NCI-H1930 (cell line): ENCODE data around the gene CISD3.
"Not testable (repeated sequence)": the region's sequence is repeated elsewhere in the genome, so short reads cannot be mapped to it uniquely, and the experiment has no call there.

Experiments used
- DNase-seq, 2 experiments: peaks; one replicate each; lab custom pipeline; 2025; lab: John Stamatoyannopoulos, UW

CISD3 gene

DNA sequence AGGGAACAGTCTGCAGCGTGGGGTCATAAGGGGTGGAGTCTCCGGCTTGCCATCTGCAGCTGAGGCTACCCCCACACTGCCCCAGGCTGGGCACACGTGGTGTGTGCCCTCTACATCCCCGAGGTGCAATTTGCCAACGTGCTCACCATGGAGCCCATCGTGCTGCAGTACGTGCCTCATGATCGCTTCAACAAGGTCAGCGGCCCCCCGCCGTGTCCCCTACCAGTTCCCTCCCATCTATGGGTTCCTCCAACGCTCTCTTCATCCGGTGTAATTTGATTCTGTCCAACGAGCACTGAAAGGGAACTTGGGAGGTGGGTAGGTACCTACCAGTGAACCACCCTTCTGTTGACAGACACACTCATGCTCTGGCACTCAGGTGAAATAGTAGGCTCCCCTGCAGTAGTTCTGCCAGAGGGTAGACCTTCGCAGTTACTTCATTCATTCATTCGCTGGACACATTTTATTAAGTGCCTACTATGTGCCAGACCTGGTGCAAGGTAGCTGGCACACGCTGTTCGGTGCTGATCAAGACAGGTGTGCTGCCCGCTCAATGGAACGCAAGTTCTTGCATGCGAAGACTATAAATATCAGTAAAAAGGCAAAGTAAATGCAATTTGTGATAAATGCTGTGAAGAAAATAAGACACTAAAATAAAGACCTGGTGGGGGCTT is 22.3 kb upstream of the CISD3 start:
- no peak for DNase-seq

DNA sequence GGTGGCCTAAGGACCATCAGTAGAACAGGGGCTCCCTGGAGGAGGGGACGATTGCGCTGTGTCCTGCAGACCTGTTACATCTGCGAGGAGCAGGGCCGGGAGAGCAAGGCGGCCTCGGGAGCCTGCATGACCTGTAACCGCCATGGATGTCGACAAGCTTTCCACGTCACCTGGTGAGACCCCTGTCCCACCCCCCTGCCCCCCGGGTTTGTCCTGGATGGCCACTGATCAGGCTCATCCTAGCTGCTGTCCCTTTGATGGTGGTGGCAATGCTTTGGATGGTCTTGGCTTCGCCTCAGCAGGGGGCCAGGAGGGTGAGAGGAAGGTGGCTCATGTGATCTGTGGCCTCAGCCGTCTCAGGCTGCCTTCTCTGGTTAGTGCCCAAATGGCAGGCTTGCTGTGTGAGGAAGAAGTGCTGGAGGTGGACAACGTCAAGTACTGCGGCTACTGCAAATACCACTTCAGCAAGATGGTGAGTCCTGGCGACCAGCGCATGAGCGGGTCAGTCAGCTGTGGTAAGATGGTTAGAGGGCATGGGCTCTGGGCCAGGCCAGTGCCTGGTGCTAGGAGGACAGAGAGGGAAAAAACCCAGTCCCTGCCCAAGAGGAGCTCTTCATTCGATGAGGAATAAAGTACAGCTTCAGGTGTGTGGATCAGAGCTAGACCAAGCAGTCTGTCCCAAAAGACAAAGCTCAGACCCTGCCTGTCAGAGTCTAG is 20.9 kb upstream of the CISD3 start:
- no peak for DNase-seq

DNA sequence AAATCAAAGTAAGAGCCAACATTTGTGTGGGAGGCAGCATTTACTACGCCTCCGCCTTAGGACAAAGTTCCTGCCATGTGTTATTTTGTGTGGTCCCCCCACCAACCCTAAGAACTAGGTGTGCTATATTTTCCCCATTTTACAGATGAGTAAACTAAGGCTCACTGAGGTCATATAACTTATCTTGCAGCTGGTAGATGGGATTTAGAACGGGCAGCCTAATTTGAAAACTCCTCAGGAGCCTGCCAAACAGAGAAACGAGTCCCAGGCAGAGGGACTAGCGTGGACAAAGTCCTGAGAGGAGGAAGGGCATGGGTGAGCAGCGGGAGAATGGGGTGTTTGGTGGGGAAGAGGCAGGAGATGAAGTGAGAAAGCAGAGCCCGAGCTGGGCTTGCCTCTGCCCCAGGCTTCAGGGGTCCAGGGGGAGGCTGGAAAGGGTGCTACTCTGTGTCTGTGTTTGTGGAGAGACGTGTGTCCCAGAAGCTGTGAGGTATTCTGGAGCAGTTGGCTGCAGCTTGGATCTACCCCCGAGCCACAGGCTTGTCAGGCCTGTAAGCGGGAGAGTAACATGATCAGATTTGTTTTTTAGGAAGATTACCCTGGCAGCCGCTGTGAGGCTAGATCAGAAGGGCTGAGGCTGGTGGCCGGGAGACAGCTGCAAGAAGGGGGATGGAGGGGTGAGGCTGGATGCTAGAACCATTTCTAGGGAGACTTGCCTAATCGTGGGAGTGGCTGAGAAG is 20.1 kb upstream of the CISD3 start:
- DNase-seq: no peak

DNA sequence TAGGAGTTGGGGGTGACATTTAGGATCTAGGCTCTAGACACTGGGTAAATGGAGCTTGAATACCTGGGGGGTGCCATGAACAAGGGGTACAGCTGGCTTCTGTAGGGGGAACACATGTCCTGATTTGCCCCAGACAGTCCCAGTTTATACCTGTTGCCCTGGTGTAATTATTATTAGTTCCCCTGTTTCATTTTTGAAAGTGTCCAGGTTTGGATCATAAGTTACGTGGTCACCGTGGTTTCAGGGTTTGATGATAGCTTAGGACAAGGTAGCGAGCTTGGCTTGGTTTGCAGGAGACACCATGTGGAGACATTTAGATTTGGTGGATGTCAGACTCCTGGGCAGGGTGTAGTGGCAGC is 19.6 kb upstream of the CISD3 start:
- no peak for DNase-seq

DNA sequence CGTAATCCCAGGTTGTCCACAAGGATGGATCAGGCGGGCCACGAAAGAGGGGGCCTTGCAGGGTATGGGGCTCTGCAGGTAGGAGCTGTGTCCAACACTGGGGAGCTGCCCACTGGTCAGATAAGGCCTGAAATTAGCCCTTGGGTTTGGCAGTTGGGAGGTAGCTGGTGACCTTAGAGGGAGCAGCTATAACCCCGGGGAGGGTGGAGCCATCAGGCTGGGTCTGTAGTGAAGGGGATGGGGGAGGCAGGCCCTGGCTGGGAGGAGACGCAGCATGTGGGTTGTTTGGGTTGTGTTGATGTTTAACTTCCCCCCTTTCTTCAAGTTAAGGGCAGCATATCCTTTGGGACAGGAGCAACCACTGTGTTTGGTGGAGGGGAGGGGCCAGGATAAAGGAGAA is 19.2 kb upstream of the CISD3 start:
- no peak for DNase-seq

DNA sequence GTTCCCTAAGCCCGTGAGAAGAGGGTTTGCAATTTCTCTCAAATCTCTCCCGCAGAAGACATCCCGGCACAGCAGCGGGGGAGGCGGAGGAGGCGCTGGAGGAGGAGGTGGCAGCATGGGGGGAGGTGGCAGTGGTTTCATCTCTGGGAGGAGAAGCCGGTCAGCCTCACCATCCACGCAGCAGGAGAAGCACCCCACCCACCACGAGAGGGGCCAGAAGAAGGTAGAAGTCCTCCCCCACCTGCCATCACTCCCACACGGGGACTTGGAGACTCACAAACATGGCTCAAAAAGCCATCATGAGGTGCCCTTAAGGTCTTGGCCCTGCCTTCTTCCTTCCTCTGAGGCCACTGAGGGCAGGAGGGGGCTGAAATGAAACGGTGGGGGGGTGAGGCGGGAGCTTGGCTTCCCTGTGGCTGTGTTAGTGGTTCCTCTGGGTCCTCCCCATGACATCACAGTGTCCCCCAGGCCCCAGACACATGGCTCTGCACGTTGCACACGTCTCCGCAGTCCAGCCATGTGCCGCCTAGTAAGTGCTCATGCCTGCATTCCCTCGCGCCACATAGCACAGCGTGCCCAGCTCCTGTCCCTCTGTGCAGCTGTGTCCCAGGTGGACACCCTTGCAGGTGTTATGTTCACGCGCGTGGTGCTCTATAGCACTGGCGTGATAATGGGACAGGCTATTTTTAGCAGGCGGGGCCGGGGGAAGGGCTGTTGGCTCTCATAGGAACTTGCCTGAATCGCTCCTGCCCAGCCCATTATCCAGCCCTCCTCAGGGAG is 18.2 kb upstream of the CISD3 start:
- DNase-seq: no peak

DNA sequence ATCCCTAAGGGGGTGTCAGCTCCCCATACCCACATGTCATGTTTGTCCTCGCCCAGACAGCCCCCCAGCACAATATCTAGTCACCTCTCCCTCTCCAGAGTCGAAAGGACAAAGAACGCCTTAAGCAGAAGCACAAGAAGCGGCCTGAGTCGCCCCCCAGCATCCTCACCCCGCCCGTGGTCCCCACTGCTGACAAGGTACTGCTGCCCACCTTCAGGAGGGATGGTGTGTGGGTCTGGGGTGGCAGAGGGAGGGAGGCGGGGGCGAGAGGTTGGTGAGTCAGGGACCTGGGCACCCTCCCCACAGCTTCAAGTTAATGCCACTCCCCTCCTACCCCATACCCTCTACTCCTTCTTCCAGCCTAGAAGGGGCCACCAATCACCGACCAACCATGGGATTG is 17.5 kb upstream of the CISD3 start:
- DNase-seq: no peak

DNA sequence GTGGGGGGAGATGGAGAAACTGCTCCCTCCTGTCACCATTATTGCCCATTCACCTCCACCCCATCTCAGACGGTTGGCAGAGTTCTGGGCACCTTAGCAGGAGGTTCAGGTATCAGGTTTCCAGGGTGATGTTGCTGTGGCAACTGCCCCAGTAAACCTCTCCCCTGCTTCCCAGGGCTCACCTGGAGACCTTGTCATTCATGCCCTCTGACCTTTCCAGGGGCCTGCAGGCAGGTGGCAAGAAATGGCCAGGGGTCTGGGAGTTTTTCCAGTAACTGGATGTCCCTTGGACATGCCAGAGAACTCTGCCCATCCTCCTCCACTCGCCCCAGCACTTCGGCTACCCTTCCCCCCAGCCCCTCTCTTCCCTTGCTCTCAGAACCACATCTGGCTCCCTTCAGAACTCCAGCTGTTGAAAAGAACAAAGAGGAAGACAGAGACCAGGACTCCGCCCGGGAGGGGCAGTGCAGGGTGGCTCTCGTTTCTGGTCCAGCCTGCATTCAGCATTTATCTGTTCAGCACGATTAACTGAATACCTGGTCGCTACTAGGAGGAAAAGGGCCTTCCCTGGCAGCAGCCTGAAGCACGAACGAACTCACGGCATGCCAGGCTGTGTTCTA is 16.6 kb upstream of the CISD3 start:
- no peak for DNase-seq

DNA sequence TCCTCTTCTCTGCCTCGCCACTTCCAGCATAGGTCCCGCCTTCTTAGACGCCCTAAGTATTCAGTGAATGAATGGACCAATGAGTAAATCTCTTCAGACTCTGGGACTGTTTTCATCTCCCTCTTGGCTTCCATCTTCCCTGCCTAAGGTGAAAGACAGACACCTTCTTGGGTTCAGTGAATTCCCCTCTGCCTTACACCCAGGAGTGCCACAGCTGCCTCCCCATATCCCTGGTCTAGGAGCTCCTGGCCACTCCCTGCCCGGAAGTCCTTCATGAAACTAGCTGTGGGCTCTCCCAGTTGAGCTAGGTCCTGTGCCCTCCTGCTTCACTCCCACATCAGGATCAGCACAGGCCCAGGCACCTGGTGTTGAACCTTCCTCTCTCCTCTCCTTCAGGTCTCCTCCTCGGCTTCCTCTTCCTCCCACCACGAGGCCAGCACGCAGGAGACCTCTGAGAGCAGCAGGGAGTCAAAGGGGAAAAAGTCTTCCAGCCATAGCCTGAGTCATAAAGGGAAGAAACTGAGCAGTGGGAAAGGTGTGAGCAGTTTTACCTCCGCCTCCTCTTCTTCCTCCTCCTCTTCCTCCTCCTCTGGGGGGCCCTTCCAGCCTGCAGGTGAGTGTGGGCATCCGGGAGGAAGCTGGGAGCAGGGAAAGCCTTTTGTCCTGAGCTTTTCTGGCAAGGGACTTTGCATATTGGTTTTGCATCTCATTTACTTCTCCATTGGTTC is 14.8 kb upstream of the CISD3 start:
- no peak for DNase-seq

DNA sequence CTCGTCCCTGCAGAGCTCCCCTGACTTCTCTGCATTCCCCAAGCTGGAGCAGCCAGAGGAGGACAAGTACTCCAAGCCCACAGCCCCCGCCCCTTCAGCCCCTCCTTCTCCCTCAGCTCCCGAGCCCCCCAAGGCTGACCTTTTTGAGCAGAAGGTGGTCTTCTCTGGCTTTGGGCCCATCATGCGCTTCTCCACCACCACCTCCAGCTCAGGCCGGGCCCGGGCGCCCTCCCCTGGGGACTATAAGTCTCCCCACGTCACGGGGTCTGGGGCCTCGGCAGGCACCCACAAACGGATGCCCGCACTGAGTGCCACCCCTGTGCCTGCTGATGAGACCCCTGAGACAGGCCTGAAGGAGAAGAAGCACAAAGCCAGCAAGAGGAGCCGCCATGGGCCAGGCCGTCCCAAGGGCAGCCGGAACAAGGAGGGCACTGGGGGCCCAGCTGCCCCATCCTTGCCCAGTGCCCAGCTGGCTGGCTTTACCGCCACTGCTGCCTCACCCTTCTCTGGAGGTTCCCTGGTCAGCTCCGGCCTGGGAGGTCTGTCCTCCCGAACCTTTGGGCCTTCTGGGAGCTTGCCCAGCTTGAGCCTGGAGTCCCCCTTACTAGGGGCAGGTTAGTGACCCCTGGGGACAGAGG is 13.7 kb upstream of the CISD3 start:
- no peak for DNase-seq

DNA sequence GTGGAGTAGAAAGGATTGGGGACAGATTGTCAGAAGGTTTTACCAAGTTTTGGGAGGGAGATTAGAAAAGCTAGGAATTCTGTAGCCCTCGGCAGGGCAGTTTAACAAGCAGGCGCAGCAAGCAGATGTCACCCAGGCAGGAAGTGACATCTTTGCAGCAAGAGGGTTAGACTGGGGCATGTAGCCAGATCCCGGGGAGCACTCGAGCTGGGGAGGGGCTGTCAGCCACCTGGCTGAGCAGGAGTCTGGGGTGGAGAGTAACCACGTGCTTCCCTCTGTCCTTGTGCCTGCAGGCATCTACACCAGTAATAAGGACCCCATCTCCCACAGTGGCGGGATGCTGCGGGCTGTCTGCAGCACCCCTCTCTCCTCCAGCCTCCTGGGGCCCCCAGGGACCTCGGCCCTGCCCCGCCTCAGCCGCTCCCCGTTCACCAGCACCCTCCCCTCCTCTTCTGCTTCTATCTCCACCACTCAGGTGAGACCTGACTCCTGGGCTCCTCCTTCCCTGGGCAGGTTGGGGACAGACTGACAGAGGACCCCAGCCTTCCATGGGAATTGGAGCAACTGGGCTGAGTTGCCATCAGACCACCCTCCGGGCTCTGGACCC is 12.9 kb upstream of the CISD3 start:
- DNase-seq: no peak

DNA sequence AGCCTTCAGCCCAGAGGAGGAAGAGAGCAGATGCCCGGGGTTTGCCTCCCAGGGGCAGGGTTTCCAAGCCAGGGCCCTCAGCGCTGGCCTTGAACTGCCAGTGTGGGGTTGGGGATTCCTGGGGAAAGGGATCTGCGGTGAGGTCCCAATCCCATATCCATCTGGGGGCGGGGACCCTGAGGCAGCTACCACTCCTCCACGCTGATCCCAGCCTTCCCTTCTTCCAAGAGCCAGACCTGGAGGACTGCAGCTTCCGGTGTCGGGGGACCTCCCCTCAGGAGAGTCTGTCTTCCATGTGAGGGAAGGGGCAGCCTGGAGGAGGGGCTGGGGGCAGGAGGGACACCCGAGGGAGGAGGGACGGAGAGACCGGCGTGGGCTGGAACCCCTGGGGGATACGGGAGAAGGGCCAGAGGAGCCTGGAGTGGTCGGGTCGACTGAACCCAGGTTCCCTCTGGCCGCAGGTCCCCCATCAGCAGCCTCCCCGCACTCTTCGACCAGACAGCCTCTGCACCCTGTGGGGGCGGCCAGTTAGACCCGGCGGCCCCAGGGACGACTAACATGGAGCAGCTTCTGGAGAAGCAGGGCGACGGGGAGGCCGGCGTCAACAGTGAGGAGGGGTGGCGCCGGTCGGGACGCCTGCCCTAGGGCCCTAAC is 10.7 kb upstream of the CISD3 start:
- DNase-seq: no peak

DNA sequence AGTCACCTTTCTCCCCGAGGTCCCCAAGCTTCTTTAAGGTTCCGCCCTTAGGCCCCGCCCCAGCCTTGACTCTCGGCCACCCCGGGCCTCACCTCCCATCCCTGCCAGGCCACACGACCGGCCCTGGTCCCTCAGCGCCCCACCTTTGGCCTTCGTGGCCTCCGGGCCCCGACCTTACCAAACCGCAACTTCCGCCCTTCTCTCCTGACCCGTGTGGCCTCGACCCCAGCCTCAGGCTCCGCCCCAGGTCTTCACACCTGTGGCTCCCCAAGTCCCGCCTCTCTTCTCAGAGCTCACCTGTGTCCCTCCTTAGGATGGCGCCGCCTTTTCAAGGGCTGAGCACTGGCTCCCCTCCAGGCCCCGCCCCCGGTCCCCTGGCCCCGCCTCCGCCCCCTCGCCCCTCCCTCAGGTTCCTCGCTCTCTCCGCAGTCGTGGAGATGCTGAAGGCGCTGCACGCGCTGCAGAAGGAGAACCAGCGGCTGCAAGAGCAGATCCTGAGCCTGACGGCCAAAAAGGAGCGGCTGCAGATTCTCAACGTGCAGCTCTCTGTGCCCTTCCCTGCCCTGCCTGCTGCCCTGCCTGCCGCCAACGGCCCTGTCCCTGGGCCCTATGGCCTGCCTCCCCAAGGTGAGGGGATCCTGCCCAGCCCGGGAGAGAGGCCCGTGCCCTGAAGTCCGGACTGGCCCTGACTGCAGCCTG is 10.0 kb upstream of the CISD3 start:
- DNase-seq: no peak

DNA sequence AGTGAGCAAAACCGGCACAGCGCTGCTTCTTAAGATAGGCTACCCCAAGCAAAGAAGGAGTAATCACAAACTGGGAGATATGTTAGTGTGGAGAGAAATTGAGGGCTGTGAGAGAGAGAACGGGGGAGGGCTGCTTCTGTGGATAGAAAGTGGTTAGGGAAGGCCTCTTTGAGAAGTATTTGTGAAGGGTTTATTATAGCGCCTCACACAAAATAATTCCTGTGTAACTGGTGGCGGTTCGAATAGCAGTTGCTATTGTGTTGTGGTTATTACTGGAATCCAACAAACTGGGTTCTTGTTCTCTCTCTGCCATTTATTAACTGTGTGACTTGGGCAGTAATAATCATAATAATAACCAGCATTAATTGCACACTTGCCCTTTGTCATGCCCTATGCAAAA is 9.2 kb upstream of the CISD3 start:
- no peak for DNase-seq

DNA sequence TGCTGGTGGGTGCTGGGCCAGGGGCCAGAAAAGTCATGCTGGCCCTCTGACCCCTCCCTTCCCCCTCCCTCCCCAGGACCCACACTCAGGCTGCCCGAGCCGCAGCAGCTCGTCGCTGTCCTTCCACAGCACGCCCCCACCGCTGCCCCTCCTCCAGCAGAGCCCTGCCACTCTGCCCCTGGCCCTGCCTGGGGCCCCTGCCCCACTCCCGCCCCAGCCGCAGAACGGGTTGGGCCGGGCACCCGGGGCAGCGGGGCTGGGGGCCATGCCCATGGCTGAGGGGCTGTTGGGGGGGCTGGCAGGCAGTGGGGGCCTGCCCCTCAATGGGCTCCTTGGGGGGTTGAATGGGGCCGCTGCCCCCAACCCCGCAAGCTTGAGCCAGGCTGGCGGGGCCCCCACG is 8.3 kb upstream of the CISD3 start:
- no peak for DNase-seq

DNA sequence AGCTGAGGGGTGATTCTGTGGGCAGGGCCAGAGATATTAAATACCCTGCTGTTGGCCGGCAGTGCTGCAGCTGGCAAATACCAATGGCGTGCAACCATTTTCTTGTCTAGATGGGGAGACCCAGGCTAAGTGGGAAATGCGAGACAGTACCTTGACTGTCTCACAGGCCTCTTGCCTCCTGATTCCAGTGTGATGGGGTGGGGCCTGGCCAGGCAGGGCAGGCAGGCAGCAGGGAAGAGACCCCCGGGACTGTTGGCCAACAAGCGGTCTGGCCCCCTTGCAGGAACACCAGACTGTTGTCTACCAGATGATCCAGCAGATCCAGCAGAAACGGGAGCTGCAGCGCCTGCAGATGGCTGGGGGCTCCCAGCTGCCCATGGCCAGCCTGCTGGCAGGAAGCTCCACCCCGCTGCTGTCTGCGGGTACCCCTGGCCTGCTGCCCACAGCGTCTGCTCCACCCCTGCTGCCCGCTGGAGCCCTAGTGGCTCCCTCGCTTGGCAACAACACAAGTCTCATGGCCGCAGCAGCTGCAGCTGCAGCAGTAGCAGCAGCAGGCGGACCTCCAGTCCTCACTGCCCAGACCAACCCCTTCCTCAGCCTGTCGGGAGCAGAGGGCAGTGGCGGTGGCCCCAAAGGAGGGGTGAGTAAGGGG is 5.7 kb upstream of the CISD3 start:
- no peak for DNase-seq

DNA sequence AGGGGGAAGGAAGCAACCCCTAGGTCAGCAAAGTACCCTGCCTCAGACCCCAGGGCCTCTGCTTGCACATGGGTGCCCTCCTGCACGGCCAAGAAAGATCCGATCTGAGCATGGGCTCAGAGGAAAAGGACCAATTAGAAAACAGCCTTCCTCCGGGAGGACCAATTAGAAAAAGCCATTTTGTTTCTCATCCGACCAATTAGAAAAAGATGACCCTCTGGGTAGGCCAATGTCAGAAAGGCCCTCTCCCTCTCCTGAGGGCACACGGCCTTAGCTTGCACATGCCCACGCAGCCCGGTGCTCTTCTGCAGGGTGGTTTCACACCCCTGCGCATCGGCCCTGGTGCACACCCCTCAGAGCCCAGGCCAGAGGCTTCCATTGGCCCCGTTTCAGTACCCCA is 5.1 kb upstream of the CISD3 start:
- DNase-seq: no peak

DNA sequence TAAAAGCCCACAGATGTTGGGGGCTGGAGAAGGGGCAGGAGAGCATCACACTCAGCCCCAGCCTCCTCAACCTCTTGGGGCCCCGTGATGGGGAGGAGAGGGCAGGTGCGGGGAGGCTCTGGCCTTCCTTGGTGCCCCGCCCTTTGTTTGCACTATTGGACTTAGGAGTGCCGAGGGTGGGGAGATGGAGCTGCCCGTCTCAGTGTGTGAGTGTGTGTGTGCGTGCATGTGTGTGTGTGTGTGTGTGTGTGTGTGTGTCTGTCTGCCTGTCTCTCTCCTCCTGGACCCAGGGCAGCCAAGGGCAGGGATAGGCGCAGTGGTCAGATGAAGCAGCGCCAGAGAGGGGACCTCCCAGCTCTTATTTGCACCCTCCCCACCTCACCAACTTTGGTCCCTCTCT is 4.0 kb upstream of the CISD3 start:
- not testable (repeated sequence) for DNase-seq

DNA sequence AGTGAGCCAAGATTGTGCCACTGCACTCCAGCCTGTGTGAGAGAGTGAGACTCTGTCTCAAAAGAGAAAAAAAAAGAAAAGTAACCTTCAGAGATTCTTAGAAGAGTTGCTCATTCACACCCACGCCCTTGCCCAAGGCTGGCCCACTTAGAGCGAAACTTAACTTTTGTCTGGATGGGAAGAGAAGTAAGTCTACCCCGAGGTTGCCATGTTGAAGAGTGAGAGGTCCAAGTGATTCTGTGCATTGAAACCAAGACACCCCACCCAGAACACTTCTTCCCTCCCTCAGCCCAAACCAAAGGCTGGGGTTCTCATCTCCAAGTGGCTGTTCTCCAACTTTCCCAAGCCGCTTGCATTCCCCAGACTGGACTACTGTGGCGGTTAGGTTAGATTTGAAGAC is 2.4 kb upstream of the CISD3 start:
- DNase-seq: no peak
